HEK293T (cell line): Measurements from ENCODE around the gene MGRN1.

Source experiments
- ARNT ChIP-seq: fragments of 450-650 bp; IDR thresholded peaks from 2 replicates; pipeline ENCODE4 v1.6.1; 2017; ENCODE audit warnings: mild to moderate bottlenecking
- BHLHE40 ChIP-seq: fragments of 450-650 bp; IDR thresholded peaks from 2 replicates; pipeline ENCODE4 v1.6.1; 2016; ENCODE audit warnings: mild to moderate bottlenecking, moderate library complexity, borderline replicate concordance
- FOXM1 ChIP-seq: fragments of 450-650 bp; IDR thresholded peaks from 2 replicates; pipeline ENCODE4 v1.6.1; 2017; ENCODE audit warnings: mild to moderate bottlenecking, borderline replicate concordance
- HDGF ChIP-seq: fragments of 450-650 bp; IDR thresholded peaks from 2 replicates; pipeline ENCODE4 v1.6.1; 2017; ENCODE audit warnings: antibody characterized with exemption, borderline replicate concordance
- L3MBTL2 ChIP-seq: fragments of 450-650 bp; conservative IDR thresholded peaks from 2 replicates; pipeline ENCODE4 v1.6.1; 2016; ENCODE audit warnings: mild to moderate bottlenecking
- PKNOX1 ChIP-seq: fragments of 450-650 bp; IDR thresholded peaks from 2 replicates; pipeline ENCODE4 v1.6.1; 2016
- SP1 ChIP-seq: fragments of 450-650 bp; IDR thresholded peaks from 2 replicates; pipeline ENCODE4 v1.6.1; 2017

- no peak for TF ChIP-seq PKNOX1
- no peak for TF ChIP-seq L3MBTL2
- no peak for TF ChIP-seq SP1
- TF ChIP-seq FOXM1 = no peak
- no peak for TF ChIP-seq HDGF
- no peak for TF ChIP-seq BHLHE40
- TF ChIP-seq ARNT = no peak
Observed at GRCh38 chr16:4709481-4709880, 84.9 kb downstream of the MGRN1 start.
